SK-N-SH treated with all-trans-retinoic acid at 6 μM for 48 hours (cell line): ENCODE data around the gene CHAF1A.

Source experiments
- ARNTL ChIP-seq: fragments of 450-650 bp; formaldehyde crosslinking; IDR thresholded peaks from 2 replicates; pipeline ENCODE4 v1.5.0; 2020; ENCODE audit warnings: low read depth, mild to moderate bottlenecking, moderate library complexity, borderline replicate concordance
- BACH2 ChIP-seq: fragments of 250-450 bp; sonication (Bioruptor Pico); IDR thresholded peaks from 2 replicates; pipeline ENCODE4 v1.9.0; 2021; ENCODE audit warnings: mild to moderate bottlenecking, borderline replicate concordance
- PATZ1 ChIP-seq: fragments of 250-450 bp; sonication (Bioruptor Pico); IDR thresholded peaks from 2 replicates; pipeline ENCODE4 v1.8.0; 2020; ENCODE audit warnings: mild to moderate bottlenecking, moderate library complexity, borderline replicate concordance
- RARB ChIP-seq: fragments of 250-450 bp; sonication (Bioruptor Pico); IDR thresholded peaks from 2 replicates; pipeline ENCODE4 v1.8.0; 2021; ENCODE audit warnings: mild to moderate bottlenecking, moderate library complexity
- SNAI2 ChIP-seq: fragments of 250-450 bp; sonication (Bioruptor Pico); IDR thresholded peaks from 2 replicates; pipeline ENCODE4 v1.5.0; 2020; ENCODE audit warnings: mild to moderate bottlenecking, moderate library complexity
- TCF4 ChIP-seq: fragments of 250-450 bp; sonication (Bioruptor Pico); IDR thresholded peaks from 2 replicates; pipeline ENCODE4 v1.8.0; 2021; ENCODE audit warnings: mild to moderate bottlenecking, moderate library complexity, borderline replicate concordance
- TOX ChIP-seq: fragments of 250-450 bp; sonication (Bioruptor Pico); IDR thresholded peaks from 2 replicates; pipeline ENCODE4 v1.8.0; 2021; ENCODE audit warnings: mild to moderate bottlenecking, moderate library complexity, borderline replicate concordance
- ZC3H10 ChIP-seq: fragments of 250-450 bp; sonication (Bioruptor Pico); IDR thresholded peaks from 2 replicates; pipeline ENCODE4 v1.5.1; 2021; ENCODE audit warnings: mild to moderate bottlenecking, moderate library complexity
- ZFP3 ChIP-seq: fragments of 250-450 bp; sonication (Bioruptor Pico); IDR thresholded peaks from 2 replicates; pipeline ENCODE4 v1.5.0; 2020; ENCODE audit warnings: mild to moderate bottlenecking, moderate library complexity
- ZFP30 ChIP-seq: fragments of 450-650 bp; formaldehyde crosslinking; IDR thresholded peaks from 2 replicates; pipeline ENCODE4 v1.5.0; 2022; ENCODE audit warnings: mild to moderate bottlenecking, moderate library complexity
- TF ChIP-seq, protein P1 (sequence below): fragments of 250-450 bp; sonication (Bioruptor Pico); IDR thresholded peaks from 2 replicates; pipeline ENCODE4 v1.5.1; 2020; ENCODE audit warnings: low read depth, mild to moderate bottlenecking, moderate library complexity

DNA sequence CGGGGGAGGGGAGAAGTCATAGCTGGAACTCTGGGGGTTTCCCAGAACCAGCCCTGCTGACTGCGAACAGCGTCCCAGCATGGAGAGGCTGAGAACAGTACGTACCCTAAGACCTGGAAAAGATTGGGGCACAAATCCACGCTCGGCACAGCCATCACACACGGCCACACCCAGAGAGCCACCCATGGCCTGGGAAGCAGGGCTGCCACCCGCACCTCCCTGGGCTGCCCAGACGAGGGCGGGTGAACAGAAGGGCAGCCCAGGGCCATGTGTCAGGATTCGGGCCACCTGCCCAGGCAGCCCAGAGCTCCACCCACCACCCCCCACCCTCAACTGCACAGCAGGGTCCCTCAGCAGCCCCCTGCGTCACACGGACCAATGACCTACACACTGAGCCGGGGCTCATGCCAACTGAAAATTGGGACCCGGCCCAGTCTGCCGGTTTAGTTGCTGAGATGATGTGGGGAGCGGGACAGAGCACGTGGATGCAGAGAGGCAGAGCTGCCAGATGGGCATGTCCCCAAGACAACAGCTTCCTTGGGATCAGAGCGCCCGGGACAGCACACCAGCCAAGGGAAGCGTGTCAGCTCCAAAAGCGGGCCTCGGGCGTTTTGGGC, 46.7 kb downstream of the CHAF1A start:
- no peak for TF ChIP-seq TOX (CRISPR knock-in tag)
- no peak for TF ChIP-seq PATZ1 (CRISPR knock-in tag)
- no peak for TF ChIP-seq RARB (CRISPR knock-in tag)
- TF ChIP-seq SNAI2 (CRISPR knock-in tag), result no peak
- no peak for TF ChIP-seq BACH2 (CRISPR knock-in tag)
- no peak for TF ChIP-seq ZFP30
- TF ChIP-seq ZFP3, result no peak
- TF ChIP-seq, protein P1, sequence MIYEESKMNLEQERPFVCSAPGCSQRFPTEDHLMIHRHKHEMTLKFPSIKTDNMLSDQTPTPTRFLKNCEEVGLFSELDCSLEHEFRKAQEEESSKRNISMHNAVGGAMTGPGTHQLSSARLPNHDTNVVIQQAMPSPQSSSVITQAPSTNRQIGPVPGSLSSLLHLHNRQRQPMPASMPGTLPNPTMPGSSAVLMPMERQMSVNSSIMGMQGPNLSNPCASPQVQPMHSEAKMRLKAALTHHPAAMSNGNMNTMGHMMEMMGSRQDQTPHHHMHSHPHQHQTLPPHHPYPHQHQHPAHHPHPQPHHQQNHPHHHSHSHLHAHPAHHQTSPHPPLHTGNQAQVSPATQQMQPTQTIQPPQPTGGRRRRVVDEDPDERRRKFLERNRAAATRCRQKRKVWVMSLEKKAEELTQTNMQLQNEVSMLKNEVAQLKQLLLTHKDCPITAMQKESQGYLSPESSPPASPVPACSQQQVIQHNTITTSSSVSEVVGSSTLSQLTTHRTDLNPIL (CRISPR knock-in tag), result no peak
- TF ChIP-seq ZC3H10 (CRISPR knock-in tag), result no peak
- no peak for TF ChIP-seq TCF4
- no peak for TF ChIP-seq ARNTL (CRISPR knock-in tag)
